Kidney (tissue), 14 donors: ENCODE results near the gene TOP2B. TPM values are rescaled to one million over a fixed set of nuclear protein-coding genes. Genes with fewer than 3 reads are reported as not detected.
A peak's percentile ranks its signal among the peaks of the same experiment; 100 is the strongest.

Experiments
- DNase-seq, 5 donors: peaks; one replicate each; pipeline ENCODE4 v3.0.0-alpha.2; 2013 to 2020
- FAIRE-seq: peaks from 2 replicates; lab custom pipeline; 2012; peaks lifted over from hg19 to GRCh38; lab: Jason Lieb, UNC
- H3K27ac ChIP-seq, 2 donors: one replicate each; pipeline ENCODE4 v1.7.0; 2013; ENCODE audit warnings: low read depth in 2 of 2, low read length in 2 of 2, inconsistent platforms in 1 of 2
- H3K27me3 ChIP-seq: one replicate; pipeline ENCODE4 v1.7.1; 2013; ENCODE audit warnings: low read length, inconsistent platforms; ENCODE audit not compliant: control insufficient read depth, insufficient read depth
- H3K36me3 ChIP-seq, 3 donors: one replicate each; pipeline versions ENCODE4 v1.7.0 to v1.7.1; 2013; ENCODE audit warnings: low read length in 3 of 3, control low read depth in 1 of 3, inconsistent platforms in 1 of 3; ENCODE audit not compliant: insufficient read depth in 3 of 3, control insufficient read depth in 2 of 3
- H3K4me1 ChIP-seq, 3 donors: one replicate each; pipeline versions ENCODE4 v1.7.0 to v1.7.1; 2013; ENCODE audit warnings: low read length in 3 of 3, inconsistent platforms in 1 of 3, low read depth in 1 of 3; ENCODE audit not compliant: control insufficient read depth in 2 of 3, insufficient read depth in 2 of 3
- H3K4me3 ChIP-seq, 3 donors: one replicate each; pipeline versions ENCODE4 v1.7.0 to v1.8.1; 2013; ENCODE audit warnings: low read length in 3 of 3, control low read depth in 1 of 3, inconsistent platforms in 1 of 3
- H3K9ac ChIP-seq, 3 donors: one replicate each; pipeline versions ENCODE4 v1.7.0 to v1.7.1; 2013; ENCODE audit warnings: low read length in 3 of 3, control low read depth in 1 of 3, inconsistent platforms in 1 of 3
- H3K9me3 ChIP-seq, 3 donors: one replicate each; pipeline versions ENCODE4 v1.7.0 to v1.7.1; 2013; ENCODE audit warnings: low read length in 3 of 3, control low read depth in 1 of 3, inconsistent platforms in 1 of 3; ENCODE audit not compliant: control insufficient read depth in 2 of 3, insufficient read depth in 1 of 3
- intact Hi-C: fragments of 100-400 bp; cut with DNase I; formaldehyde crosslinking; loops from one replicate; pipeline ENCODE4 v1.11.1; 2022
- polyA plus RNA-seq: library from polyadenylated mRNA; stranded (reverse); fragments of 350-450 nt; fragmentation: Illumina TruSeq; extraction: RNeasy Lipid Tissue Mini Kit (QIAGEN cat#74804); gene quantifications from one replicate; pipeline ENCODE4 v1.2.3, GENCODE V29; 2014; ENCODE audit warnings: low read depth, low replicate concordance; ENCODE audit not compliant: insufficient read depth
- total RNA-seq: library from RNA; stranded (reverse); fragmentation: NEBNext Ultra II Directional; extraction: Animal tissue kit (Norgen Biotek cat#: 25700); gene quantifications from one replicate; pipeline ENCODE4 v1.2.1, GENCODE V29; 2021
- TF ChIP-seq, protein P1 (sequence below): IDR thresholded peaks from 3 replicates; pipeline ENCODE4 v1.5.1; 2012; ENCODE audit warnings: mild to moderate bottlenecking, moderate library complexity, borderline replicate concordance; ENCODE audit not compliant: insufficient read depth; ENCODE audit errors: extremely low read depth
- donor health status: control.
- donor health status: control.
- donor health status: control.
- donor health status: control.
- donor health status: control.
- donor health status: DM: yes; HTN: yes; CAD: no.
- donor health status: Normal renal cell carcinoma (clear cell type).

The TOP2B gene
- total and polyA plus RNA-seq, 2 donors from 2014 or later = 55.0 to 109 TPM

DNA sequence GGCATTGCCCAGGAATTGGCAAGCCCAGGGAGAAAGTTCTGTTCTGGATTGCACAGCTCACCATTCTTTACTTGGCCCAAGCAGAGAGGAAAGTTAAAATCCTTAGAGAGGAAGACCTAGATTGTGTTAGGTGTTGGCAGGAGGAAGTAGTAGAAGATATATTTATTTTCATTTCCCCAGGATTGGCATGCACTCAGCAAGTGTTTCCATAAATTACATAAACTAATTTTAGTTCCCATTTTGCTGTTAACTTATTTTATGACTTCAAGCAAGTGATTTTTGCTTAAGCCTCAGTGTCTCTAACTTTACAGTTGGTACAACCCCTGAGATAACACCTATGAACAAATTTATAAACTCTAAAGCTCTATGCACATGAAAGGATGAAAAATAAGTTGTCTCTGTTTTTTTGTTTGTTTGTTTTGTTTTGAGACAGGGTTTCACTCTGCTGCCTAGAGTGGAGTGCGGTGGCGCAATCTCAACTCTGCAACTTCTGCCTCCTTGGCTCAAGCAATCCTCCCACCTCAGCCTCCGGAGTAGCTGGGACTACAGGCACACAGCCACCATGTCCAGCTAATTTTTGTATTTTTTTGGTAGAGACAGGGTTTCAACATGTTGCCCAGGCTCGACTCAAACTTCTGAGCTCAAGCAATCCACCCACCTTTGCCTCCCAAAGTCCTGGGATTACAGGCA lies 31.2 kb upstream of the TOP2B start:
- Histone ChIP-seq H3K4me1 (no peaks in the 10 kb centered on the region), H3K27me3 (no peaks in the 10 kb centered on the region), H3K9ac (no peak overlapping the region), H3K27ac (no peak overlapping the region), H3K4me3 (no peak overlapping the region), H3K36me3 (no peaks in the 10 kb centered on the region), H3K9me3 (no peaks in the 10 kb centered on the region)
- FAIRE-seq = no peak
- intact Hi-C loops = no loop called here
- TF ChIP-seq, protein P1, sequence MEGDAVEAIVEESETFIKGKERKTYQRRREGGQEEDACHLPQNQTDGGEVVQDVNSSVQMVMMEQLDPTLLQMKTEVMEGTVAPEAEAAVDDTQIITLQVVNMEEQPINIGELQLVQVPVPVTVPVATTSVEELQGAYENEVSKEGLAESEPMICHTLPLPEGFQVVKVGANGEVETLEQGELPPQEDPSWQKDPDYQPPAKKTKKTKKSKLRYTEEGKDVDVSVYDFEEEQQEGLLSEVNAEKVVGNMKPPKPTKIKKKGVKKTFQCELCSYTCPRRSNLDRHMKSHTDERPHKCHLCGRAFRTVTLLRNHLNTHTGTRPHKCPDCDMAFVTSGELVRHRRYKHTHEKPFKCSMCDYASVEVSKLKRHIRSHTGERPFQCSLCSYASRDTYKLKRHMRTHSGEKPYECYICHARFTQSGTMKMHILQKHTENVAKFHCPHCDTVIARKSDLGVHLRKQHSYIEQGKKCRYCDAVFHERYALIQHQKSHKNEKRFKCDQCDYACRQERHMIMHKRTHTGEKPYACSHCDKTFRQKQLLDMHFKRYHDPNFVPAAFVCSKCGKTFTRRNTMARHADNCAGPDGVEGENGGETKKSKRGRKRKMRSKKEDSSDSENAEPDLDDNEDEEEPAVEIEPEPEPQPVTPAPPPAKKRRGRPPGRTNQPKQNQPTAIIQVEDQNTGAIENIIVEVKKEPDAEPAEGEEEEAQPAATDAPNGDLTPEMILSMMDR = no peak
- DNase-seq = no peak

DNA sequence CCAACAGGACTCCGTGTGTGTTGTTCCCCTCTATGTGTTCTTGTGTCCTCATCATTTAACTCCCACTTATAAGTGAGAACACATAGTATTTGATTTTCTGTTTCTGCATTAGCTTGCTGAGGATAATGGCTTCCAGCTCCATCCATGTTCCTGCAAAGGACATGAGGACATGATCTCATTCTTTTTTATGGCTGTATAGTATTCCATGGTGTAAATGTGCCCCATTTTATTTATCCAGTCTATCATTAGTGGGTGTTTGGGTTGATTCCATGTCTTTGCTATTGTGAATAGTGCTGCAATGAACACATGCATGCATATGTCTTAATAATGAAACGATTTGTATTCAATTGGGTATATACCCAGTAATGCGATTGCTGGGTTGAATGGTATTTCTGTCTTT lies 28.5 kb upstream of the TOP2B start:
- H3K27ac ChIP-seq = no peak overlapping the region
- no peaks in the 10 kb centered on the region for H3K36me3 ChIP-seq
- H3K4me1 ChIP-seq = no peaks in the 10 kb centered on the region
- FAIRE-seq (no peak), DNase-seq (no peak)
- intact Hi-C loops = no loop called here
- H3K4me3 ChIP-seq = no peak overlapping the region
- H3K9me3 ChIP-seq = no peaks in the 10 kb centered on the region
- TF ChIP-seq, protein P1 = no peak
- no peaks in the 10 kb centered on the region for H3K27me3 ChIP-seq
- H3K9ac ChIP-seq = no peak overlapping the region

DNA sequence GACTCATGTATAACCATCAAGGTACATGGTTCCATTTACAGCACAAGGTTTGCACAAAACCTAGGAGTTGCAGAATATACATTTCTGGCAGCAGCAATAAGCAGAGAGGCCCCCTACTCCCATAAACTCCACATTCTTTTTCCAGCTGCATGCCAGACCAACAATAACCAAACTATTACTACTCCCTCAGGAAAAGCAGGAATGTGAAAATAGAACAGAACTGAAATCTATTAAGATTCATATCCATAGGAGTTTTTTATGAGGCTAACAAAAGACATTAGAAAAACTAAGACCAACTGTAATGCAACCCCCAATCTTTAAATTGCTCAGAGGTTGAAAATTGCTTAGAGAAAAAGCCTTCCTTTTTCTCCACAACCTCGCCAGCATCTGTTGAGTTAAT lies 27.6 kb upstream of the TOP2B start:
- no peaks in the 10 kb centered on the region for H3K36me3 ChIP-seq
- FAIRE-seq (no peak), DNase-seq (peak in 1 of 5 donors; percentile 62)
- no peak overlapping the region for H3K4me3 ChIP-seq
- intact Hi-C loops = no loop called here
- no peaks in the 10 kb centered on the region for H3K27me3 ChIP-seq
- H3K9ac ChIP-seq = no peak overlapping the region
- no peak overlapping the region for H3K27ac ChIP-seq
- no peaks in the 10 kb centered on the region for H3K9me3 ChIP-seq
- no peaks in the 10 kb centered on the region for H3K4me1 ChIP-seq
- TF ChIP-seq, protein P1 = no peak
